HG03095 (cell line): ENCODE results near the gene HOXB6.

ENCODE experiments used
- ATAC-seq: cut with Tn5 transposase; IDR thresholded peaks from one replicate; pipeline ENCODE4 v1.9.1; 2021; ENCODE audit warnings: moderate library complexity; ENCODE audit not compliant: unreplicated experiment

HOXB6 gene

GRCh38 chr17:48604770-48605329 lies at the start of gene HOXB6:
Gene HOXB6 (minus strand): TSS chr17:48604986. CDS start chr17:48598150, 6,836 bp downstream.
- ATAC-seq: no peak

- ATAC-seq: no peak
These were observed 45.0 kb upstream of the HOXB6 start for GRCh38 chr17:48649741-48650140.

GRCh38 chr17:48647963-48648245 lies 43.1 kb upstream of the HOXB6 start:
- no peak for ATAC-seq

GRCh38 chr17:48647103-48647962 lies 42.5 kb upstream of the HOXB6 start:
- ATAC-seq: no peak

- no peak for ATAC-seq
These were observed 41.7 kb upstream of the HOXB6 start for GRCh38 chr17:48646183-48647102.

GRCh38 chr17:48645639-48646182 lies 40.9 kb upstream of the HOXB6 start:
- ATAC-seq: no peak

- ATAC-seq: no peak
These were observed 40.2 kb upstream of the HOXB6 start for GRCh38 chr17:48644910-48645557.

- ATAC-seq: no peak
These were observed 39.4 kb upstream of the HOXB6 start for GRCh38 chr17:48644159-48644558.

GRCh38 chr17:48643697-48644012 lies 38.9 kb upstream of the HOXB6 start:
- ATAC-seq: no peak

- ATAC-seq: no peak
These were observed 38.3 kb upstream of the HOXB6 start for GRCh38 chr17:48642843-48643696.

- no peak for ATAC-seq
These were observed 37.5 kb upstream of the HOXB6 start for GRCh38 chr17:48642059-48642842.

GRCh38 chr17:48641541-48642058 lies 36.8 kb upstream of the HOXB6 start:
- ATAC-seq: no peak

- no peak for ATAC-seq
These were observed 36.0 kb upstream of the HOXB6 start for GRCh38 chr17:48640858-48641180.

- ATAC-seq: no peak
These were observed 35.4 kb upstream of the HOXB6 start for GRCh38 chr17:48639982-48640857.

- no peak for ATAC-seq
These were observed 34.4 kb upstream of the HOXB6 start for GRCh38 chr17:48639136-48639535.

GRCh38 chr17:48637323-48638260 lies 32.8 kb upstream of the HOXB6 start:
- ATAC-seq: no peak
